ENCODE data around the gene SPON2.

- no peak for TF ChIP-seq CTCF (conservative IDR thresholded peaks at IDR 0.05; ENCODE audit: low read length)
- TF ChIP-seq EZH2phosphoT487 (IDR thresholded peaks at IDR 0.05; ENCODE audit: borderline replicate concordance): no peak
Observed at GRCh38 chr4:1207157-1207470, 34.7 kb upstream of the SPON2 start.
